Breast epithelium (tissue), 3 donors: Measurements from ENCODE around the gene ENPP6.

Experiments used
- POLR2A ChIP-seq: fragments of 450-650 bp; IDR thresholded peaks from one replicate; pipeline ENCODE4 v1.6.1; 2016; ENCODE audit warnings: antibody characterized with exemption, mild to moderate bottlenecking, moderate library complexity
- TF ChIP-seq, protein P1 (sequence below), 3 donors: fragments of 450-650 bp; IDR thresholded peaks; one replicate each; pipeline ENCODE4 v1.5.1; 2016 to 2017; ENCODE audit warnings: antibody characterized with exemption in 3 of 3, mild to moderate bottlenecking in 3 of 3, moderate library complexity in 3 of 3

DNA sequence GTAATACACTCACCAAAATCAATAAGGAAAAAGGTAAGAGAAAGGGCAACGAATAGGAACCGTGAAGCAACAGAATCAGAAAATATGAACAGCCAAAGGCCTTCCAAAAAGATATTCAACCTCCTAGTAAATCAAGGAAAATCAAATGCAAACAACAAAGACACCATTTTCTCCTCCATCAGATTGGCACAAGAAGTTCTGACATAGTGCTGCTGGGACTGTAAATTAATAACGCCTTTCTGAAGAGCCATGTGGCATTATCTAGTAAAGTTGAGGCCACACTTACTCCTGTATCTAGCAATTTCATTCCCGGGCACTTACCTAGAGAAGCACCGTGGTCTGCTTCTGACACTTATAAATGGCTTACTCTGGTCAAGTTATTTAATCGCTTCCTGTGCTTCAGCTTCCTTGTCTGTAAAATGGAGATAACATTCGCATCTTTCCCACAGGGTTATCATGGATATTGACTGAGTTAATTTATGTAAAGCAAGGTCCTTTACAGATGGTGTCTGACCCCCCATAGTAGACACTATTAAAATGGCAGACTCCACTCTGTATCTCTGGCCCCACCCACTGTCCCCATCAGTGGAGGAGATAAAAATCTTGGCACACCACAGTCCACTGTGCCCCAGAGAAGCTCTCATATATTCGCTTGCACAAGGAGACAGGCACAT, 20.5 kb upstream of the ENPP6 start:
- TF ChIP-seq, protein P1, sequence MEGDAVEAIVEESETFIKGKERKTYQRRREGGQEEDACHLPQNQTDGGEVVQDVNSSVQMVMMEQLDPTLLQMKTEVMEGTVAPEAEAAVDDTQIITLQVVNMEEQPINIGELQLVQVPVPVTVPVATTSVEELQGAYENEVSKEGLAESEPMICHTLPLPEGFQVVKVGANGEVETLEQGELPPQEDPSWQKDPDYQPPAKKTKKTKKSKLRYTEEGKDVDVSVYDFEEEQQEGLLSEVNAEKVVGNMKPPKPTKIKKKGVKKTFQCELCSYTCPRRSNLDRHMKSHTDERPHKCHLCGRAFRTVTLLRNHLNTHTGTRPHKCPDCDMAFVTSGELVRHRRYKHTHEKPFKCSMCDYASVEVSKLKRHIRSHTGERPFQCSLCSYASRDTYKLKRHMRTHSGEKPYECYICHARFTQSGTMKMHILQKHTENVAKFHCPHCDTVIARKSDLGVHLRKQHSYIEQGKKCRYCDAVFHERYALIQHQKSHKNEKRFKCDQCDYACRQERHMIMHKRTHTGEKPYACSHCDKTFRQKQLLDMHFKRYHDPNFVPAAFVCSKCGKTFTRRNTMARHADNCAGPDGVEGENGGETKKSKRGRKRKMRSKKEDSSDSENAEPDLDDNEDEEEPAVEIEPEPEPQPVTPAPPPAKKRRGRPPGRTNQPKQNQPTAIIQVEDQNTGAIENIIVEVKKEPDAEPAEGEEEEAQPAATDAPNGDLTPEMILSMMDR (IDR thresholded peaks at IDR 0.05) = no peak
- no peak for TF ChIP-seq POLR2A
